ENCODE measurements around the gene DNAJB8.
A peak's percentile ranks its signal among the peaks of the same experiment; 100 is the strongest.

The DNAJB8 gene

DNA sequence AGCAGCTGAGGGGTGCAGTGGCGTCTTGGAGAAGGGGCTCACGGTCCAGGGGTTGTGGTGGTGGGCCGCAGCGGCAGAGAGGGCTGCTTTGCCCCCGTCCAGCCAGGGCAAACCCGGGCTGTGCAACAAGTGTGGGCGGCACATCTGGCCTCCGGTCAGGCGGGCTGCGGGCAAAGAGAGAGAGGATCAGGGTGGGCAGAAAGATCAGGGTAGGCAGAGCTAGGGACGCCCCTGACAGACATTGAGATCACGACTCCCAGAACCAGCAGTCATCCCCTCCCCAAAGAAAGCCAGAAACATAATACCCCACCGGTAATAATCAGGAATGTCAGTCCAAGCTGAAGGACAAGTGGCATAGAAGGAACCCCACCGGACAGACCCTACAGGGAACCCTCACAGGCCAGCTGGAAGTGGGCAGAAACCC lies 19.5 kb upstream of the DNAJB8 start:
- DNase-seq: no peak
- in situ Hi-C loops (cut with MboI; ENCODE audit: low pct_unique_long_range_greater_than_20kb, low sequenced_read_pairs): loop anchor here (10.0 kb wide), 1 partner anchor 51 kb away; no protein-coding TSS in a partner anchor

GRCh38 chr3:128485282-128486204 lies 18.9 kb upstream of the DNAJB8 start:
- no peak for DNase-seq
- in situ Hi-C loops (cut with MboI; ENCODE audit: low pct_unique_long_range_greater_than_20kb, low sequenced_read_pairs): loop anchor here (10.0 kb wide), 1 partner anchor 51 kb away; no protein-coding TSS in a partner anchor

DNA sequence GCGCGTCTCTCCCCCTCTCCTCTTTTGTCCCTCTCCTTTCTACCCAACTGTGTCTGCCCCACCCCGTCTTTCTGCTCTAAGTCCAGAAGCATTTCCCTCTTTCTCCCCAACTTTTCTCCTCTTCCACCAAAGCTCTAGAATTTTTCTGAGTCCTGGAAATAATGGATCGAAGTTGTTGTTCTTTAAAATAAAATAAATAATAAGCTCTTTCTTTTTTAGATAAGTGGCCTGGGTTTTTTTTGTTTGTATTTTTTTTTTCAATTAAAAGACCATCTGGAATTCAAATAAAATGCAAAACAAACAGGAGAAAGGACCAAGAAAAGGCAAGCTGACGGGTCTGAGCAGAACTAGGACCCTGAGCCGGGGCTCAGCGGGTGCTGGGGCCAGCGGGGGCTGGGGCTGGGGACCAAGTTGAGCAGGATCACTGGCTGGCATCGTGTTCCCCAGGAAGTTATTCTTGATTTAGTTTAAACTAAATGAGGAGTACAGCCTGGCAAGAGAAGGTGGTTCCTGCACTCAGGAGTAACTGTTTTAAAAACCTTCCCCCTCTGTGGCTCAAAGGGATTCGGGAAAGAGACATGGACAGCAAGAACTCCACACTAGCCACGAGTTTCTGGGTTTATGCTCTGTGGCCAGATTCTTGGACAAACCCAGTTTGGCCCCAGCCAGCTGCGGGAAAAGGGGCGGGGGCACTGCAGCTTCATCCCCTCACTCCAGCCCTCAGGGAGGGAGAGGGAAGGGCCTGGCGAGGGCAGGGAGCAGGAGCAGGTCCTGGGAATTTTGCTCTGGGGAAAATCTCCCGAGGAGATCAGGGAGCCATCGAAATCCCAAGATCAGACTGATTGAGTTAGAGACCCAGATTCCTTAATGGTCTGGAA lies 18.0 kb upstream of the DNAJB8 start:
- no peak for DNase-seq
- in situ Hi-C loops (cut with MboI; ENCODE audit: low pct_unique_long_range_greater_than_20kb, low sequenced_read_pairs): loop anchor here (10.0 kb wide), 1 partner anchor 50 kb away; no protein-coding TSS in a partner anchor

- in situ Hi-C loops (cut with MboI; ENCODE audit: low pct_unique_long_range_greater_than_20kb, low sequenced_read_pairs): loop anchor here (10.0 kb wide), 1 partner anchor 49 kb away; no protein-coding TSS in a partner anchor
Observed at GRCh38 chr3:128483657-128484403, 17.1 kb upstream of the DNAJB8 start.

GRCh38 chr3:128482666-128483656 lies 16.3 kb upstream of the DNAJB8 start:
- peak; percentile 96 for DNase-seq

More at GRCh38 chr3:128483657-128484403, 17.1 kb upstream of the DNAJB8 start:
- DNase-seq: peak; percentile 60

DNA sequence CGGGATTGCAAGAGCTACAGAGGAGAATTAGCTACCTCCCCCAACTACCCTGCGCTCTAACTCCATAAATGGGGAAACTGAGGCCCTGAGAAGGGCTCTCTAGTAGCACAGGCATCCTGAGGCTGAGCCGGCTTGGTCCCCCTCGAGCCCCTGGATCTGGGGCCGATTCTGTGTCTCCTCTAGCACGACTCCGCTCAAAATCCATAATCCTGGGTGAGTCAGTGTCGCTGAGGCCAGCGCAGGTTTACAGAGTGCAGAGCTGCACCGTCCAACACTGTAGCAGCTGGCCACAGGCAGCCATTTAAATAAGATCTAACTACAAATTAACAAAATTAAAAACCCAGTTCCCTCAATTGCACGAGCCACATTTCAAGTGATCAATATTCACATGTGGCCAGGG lies 15.5 kb upstream of the DNAJB8 start:
- DNase-seq: no peak
- in situ Hi-C loops (cut with MboI; ENCODE audit: low pct_unique_long_range_greater_than_20kb, low sequenced_read_pairs): loop anchor here (10.0 kb wide), 1 partner anchor 47 kb away; no protein-coding TSS in a partner anchor

More at GRCh38 chr3:128482666-128483656, 16.3 kb upstream of the DNAJB8 start:
- in situ Hi-C loops (cut with MboI; ENCODE audit: low pct_unique_long_range_greater_than_20kb, low sequenced_read_pairs): loop anchor here (10.0 kb wide), 1 partner anchor 48 kb away; no protein-coding TSS in a partner anchor

DNA sequence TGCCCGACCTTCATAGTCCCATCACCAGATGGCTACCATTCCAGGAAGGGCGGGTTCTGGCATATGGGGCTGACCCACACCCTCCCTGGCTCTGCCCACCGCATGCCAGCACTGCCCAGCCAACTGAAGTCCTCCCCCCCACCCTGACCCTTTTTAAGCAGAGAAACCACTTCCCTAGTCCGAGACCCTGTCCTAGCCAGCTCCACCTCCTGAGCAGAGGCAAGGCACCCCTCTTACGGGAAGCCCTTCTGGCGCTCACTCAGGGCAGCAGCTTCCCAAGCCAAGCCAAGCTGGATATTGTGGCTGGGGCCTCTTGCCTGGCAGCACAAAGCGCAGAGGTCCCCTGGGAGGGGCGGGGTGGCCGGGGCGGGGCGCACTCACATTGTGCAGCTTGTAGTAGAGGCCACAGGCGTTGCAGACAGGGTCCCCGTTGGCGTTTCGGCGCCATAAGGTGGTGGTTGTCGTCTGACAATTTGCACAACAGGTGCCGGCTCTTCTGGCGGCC lies 14.8 kb upstream of the DNAJB8 start:
- DNase-seq: no peak

GRCh38 chr3:128480717-128481437 lies 14.2 kb upstream of the DNAJB8 start:
- in situ Hi-C loops (cut with MboI; ENCODE audit: low pct_unique_long_range_greater_than_20kb, low sequenced_read_pairs): loop anchor here (10.0 kb wide), 1 partner anchor 46 kb away; no protein-coding TSS in a partner anchor
- no peak for DNase-seq

More for the DNA sequence above, 14.8 kb upstream of the DNAJB8 start:
- in situ Hi-C loops (cut with MboI; ENCODE audit: low pct_unique_long_range_greater_than_20kb, low sequenced_read_pairs): loop anchor here (10.0 kb wide), 1 partner anchor 47 kb away; no protein-coding TSS in a partner anchor

- in situ Hi-C loops (cut with MboI; ENCODE audit: low pct_unique_long_range_greater_than_20kb, low sequenced_read_pairs): loop anchor here (10.0 kb wide), 1 partner anchor 45 kb away; no protein-coding TSS in a partner anchor
- no peak for DNase-seq
Observed at GRCh38 chr3:128480278-128480677, 13.6 kb upstream of the DNAJB8 start.

DNA sequence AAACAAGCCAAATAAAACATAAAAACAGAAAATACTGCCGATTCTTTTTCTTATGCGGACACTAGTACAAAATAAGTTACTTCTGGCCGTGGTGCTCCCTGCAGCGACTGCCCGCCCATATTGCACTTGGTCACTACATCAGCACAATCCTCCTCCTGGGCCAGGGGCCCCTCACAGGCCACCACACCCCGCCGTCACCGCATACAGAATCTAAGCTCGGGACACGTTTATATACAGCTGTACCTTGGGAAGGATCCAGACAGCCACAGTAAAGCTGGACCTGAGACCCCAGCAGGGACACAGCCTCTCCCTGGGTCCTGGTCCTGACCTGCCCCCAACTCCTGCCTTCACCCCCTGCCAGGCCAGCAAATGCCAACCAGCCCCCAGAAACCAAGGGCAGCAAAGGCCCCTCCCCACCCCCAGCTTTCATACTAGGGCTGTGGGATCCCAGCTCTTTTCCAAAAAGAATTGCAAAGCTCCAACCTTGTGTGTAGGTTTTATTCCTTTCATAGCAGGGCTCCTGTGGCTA lies 12.9 kb upstream of the DNAJB8 start:
- DNase-seq: no peak
- in situ Hi-C loops (cut with MboI; ENCODE audit: low pct_unique_long_range_greater_than_20kb, low sequenced_read_pairs): loop anchor here (10.0 kb wide), 1 partner anchor 45 kb away; no protein-coding TSS in a partner anchor

DNA sequence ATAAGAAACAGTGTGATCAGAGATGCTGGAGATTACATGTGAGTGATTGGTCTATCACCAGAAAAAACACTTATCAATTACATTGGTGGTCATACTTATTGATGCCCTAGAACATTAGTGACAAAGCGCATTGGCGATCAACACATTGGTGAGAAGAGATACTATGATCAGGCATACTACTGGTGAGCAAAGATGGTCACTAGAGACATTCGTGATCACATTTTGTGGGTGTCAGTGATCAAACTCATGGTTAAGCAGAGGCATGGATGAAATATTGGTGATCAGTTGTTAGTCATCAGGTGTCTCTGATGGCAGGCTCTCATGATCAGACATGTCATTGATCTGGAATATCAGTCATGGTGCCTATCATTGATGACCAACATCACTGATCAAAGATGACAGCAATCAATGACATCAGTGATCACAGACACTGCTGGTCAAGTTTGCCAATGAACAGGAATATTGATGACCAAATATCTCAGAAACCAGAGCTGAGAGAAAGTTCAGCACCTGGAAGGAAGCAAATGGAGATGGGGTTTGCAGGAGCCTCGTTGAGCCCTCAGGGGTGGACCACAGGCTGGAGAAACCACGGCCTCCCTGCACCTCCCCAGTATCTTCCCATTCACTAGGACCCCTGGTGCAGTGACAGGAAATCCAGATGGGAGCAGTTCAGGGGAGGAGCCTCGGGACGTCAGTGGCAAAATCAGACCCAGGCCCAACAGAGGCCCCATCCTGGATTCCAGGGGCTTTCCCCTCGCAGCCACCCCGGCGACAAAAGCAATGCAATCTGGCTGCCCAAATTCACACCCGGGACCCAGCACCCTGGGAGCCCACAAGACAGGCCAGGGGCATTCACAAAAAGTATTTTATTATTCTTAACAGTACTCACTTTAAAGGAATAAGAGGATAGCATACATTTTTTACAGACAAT lies 12.2 kb upstream of the DNAJB8 start:
- in situ Hi-C loops (cut with MboI; ENCODE audit: low pct_unique_long_range_greater_than_20kb, low sequenced_read_pairs): no loop called here
- DNase-seq: no peak

GRCh38 chr3:128476659-128477058 lies 10.0 kb upstream of the DNAJB8 start:
- no peak for DNase-seq
- in situ Hi-C loops (cut with MboI; ENCODE audit: low pct_unique_long_range_greater_than_20kb, low sequenced_read_pairs): no loop called here

GRCh38 chr3:128475355-128475754 lies 8.7 kb upstream of the DNAJB8 start:
- in situ Hi-C loops (cut with MboI; ENCODE audit: low pct_unique_long_range_greater_than_20kb, low sequenced_read_pairs): no loop called here
- DNase-seq: no peak

DNA sequence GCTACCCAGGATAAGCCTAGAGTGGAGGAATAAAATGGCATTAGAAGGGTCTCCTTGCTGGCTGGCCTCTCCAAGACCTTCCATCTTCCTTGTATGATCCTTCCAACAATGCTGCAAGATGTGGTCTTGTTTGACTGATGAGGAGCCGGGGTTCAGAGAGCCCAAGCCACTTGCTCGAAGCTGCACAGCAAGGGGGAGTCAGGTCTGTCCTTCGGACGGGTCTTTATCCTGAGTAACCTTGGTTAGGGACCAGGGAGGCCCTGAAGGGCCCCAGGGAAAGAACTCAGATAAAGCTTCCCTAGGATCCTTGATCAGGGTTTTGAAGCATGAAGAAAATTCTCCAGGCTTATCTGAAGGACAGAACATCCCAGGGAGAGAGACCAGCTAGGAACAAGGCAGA lies 7.0 kb upstream of the DNAJB8 start:
- in situ Hi-C loops (cut with MboI; ENCODE audit: low pct_unique_long_range_greater_than_20kb, low sequenced_read_pairs): no loop called here
- no peak for DNase-seq

DNA sequence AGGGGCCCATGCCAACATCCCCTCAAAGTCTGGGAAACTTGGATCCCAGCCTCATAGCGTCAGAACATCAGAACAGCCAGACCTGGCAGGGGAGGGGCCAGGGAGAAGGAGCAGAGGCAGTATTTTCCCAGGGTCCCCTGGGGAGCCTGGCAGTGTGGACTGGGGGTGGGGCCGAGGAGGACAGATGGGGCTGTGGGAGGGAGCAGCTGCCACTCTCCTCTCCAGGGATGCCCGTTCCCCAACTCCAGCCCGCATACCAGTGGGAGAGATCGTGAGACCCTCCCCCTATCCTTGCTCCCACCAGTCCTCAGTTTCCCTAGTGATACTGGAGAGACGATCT lies 6.5 kb upstream of the DNAJB8 start:
- DNase-seq: no peak
- in situ Hi-C loops (cut with MboI; ENCODE audit: low pct_unique_long_range_greater_than_20kb, low sequenced_read_pairs): no loop called here
